Fibroblast of villous mesenchyme (primary cell): ENCODE results near the gene ENTPD2. TPM values are rescaled to one million over a fixed set of nuclear protein-coding genes. Genes with fewer than 3 reads are reported as not detected.

Source experiments
- DNase-seq: peaks from one replicate; pipeline ENCODE4 v3.0.0-alpha.2; 2010; ENCODE audit warnings: low read depth
- H3K4me3 ChIP-seq: 2 replicates; pipeline ENCODE4 v1.5.1; 2011; ENCODE audit warnings: low read depth, mild to moderate bottlenecking, low read length
- CTCF ChIP-seq: IDR thresholded peaks from 2 replicates; pipeline ENCODE4 v1.5.1; 2012; ENCODE audit warnings: low read depth, mild to moderate bottlenecking, low read length; ENCODE audit not compliant: insufficient read depth
- total RNA-seq: library from RNA; depleted of rRNA; stranded (reverse); fragments of >200 nt; gene quantifications from 2 replicates; pipeline ENCODE4 v1.2.3, GENCODE V29; 2012

Gene ENTPD2
- total RNA-seq, 1 donor = not detected

- DNase-seq = no peak
- no peak for TF ChIP-seq CTCF
- H3K4me3 ChIP-seq = no peak overlapping the region
These were observed 20.1 kb upstream of the ENTPD2 start for GRCh38 chr9:137073992-137074399.

- no peak for DNase-seq
These were observed 17.4 kb upstream of the ENTPD2 start for GRCh38 chr9:137071282-137071681.

GRCh38 chr9:137070906-137071275, 17.0 kb upstream of the ENTPD2 start:
- no peak for DNase-seq
- TF ChIP-seq CTCF = no peak
- H3K4me3 ChIP-seq = peak overlapping the region; percentile 51

More at GRCh38 chr9:137071282-137071681, 17.4 kb upstream of the ENTPD2 start:
- H3K4me3 ChIP-seq = no peak overlapping the region
- no peak for TF ChIP-seq CTCF

- DNase-seq = peak; percentile 90
- peak within 1 kb of the TSS; percentile 51 for H3K4me3 ChIP-seq
- TF ChIP-seq CTCF = no peak
These were observed 16.5 kb upstream of the ENTPD2 start, which contains the start of gene SAPCD2 for GRCh38 chr9:137070201-137070905. TSS of gene SAPCD2 (minus strand) at chr9:137070557. CDS start at chr9:137070460, 97 bp downstream.

- TF ChIP-seq CTCF = no peak
- DNase-seq = no peak
- peak overlapping the region; percentile 38 for H3K4me3 ChIP-seq
These were observed 15.7 kb upstream of the ENTPD2 start for GRCh38 chr9:137069508-137070091.

GRCh38 chr9:137068539-137069507, 15.0 kb upstream of the ENTPD2 start:
- peak overlapping the region; percentile 38 for H3K4me3 ChIP-seq
- TF ChIP-seq CTCF = no peak
- no peak for DNase-seq
